MM.1S (cell line): ENCODE data around the gene RAB21.

Source experiments
- DNase-seq: peaks from one replicate; pipeline ENCODE4 v3.0.0-alpha.2; 2015
- H2AFZ ChIP-seq: fragments of 300-600 bp; sonication (generic); 2 replicates; pipeline ENCODE4 v1.6.0; 2016; ENCODE audit warnings: antibody characterized with exemption, low read length
- H3F3A ChIP-seq: fragments of 300-600 bp; sonication (generic); 2 replicates; pipeline ENCODE4 v1.6.1; 2016; ENCODE audit warnings: mild to moderate bottlenecking, antibody characterized with exemption, low read length, moderate library complexity, mixed read lengths; ENCODE audit not compliant: insufficient read depth
- H3K27ac ChIP-seq: fragments of 300-600 bp; sonication (generic); 2 replicates; pipeline ENCODE4 v1.5.1; 2016; ENCODE audit warnings: mild to moderate bottlenecking, low read length
- H3K27me3 ChIP-seq: fragments of 300-600 bp; sonication (generic); replicated peaks from 2 replicates; pipeline ENCODE4 v1.6.0; 2016; ENCODE audit warnings: low read length; ENCODE audit not compliant: insufficient read depth
- H3K36me3 ChIP-seq: fragments of 300-600 bp; sonication (generic); replicated peaks from 2 replicates; pipeline ENCODE4 v1.6.1; 2016; ENCODE audit warnings: mild to moderate bottlenecking, low read length, mixed read lengths; ENCODE audit not compliant: insufficient read depth
- H3K4me1 ChIP-seq: fragments of 300-600 bp; sonication (generic); 2 replicates; pipeline ENCODE4 v1.6.1; 2016; ENCODE audit warnings: low read length, mixed read lengths
- H3K4me2 ChIP-seq: fragments of 300-600 bp; sonication (generic); 2 replicates; pipeline ENCODE4 v1.6.0; 2016; ENCODE audit warnings: low read depth, low read length
- H3K4me3 ChIP-seq: fragments of 300-600 bp; sonication (generic); 2 replicates; pipeline ENCODE4 v1.5.1; 2016; ENCODE audit warnings: low read length, mixed read lengths
- H3K79me2 ChIP-seq: fragments of 300-600 bp; sonication (generic); 2 replicates; pipeline ENCODE4 v1.6.1; 2016; ENCODE audit warnings: mixed run types, low read length, mixed read lengths
- H3K9ac ChIP-seq: fragments of 300-600 bp; sonication (generic); 2 replicates; pipeline ENCODE4 v1.6.1; 2016; ENCODE audit warnings: low read length, mixed read lengths
- H3K9me2 ChIP-seq: fragments of 300-600 bp; sonication (generic); replicated peaks from 2 replicates; pipeline ENCODE4 v1.6.1; 2016; ENCODE audit warnings: mild to moderate bottlenecking, low read length, mixed read lengths; ENCODE audit not compliant: insufficient read depth
- H3K9me3 ChIP-seq: fragments of 300-600 bp; sonication (generic); replicated peaks from 2 replicates; pipeline ENCODE4 v1.6.1; 2016; ENCODE audit warnings: mild to moderate bottlenecking, low read length, mixed read lengths; ENCODE audit not compliant: insufficient read depth
- H4K20me1 ChIP-seq: fragments of 300-600 bp; sonication (generic); 2 replicates; pipeline ENCODE4 v1.6.1; 2016; ENCODE audit warnings: mild to moderate bottlenecking, low read length, moderate library complexity, mixed read lengths; ENCODE audit not compliant: insufficient read depth
- EZH2 ChIP-seq: fragments of 300-600 bp; sonication (generic); optimal IDR thresholded peaks from 2 replicates; pipeline ENCODE3; 2017; ENCODE audit warnings: low read depth, mild to moderate bottlenecking, antibody characterized with exemption, low read length, mixed read lengths
- EZH2phosphoT487 ChIP-seq: fragments of 300-600 bp; sonication (generic); IDR thresholded peaks from 2 replicates; pipeline ENCODE4 v1.6.1; 2018; ENCODE audit warnings: antibody characterized with exemption, low read length
- TF ChIP-seq, protein P1 (sequence below): fragments of 300-600 bp; sonication (generic); IDR thresholded peaks from 2 replicates; pipeline ENCODE4 v1.5.1; 2016; ENCODE audit warnings: antibody characterized with exemption, low read length, mixed read lengths

Gene RAB21

DNA sequence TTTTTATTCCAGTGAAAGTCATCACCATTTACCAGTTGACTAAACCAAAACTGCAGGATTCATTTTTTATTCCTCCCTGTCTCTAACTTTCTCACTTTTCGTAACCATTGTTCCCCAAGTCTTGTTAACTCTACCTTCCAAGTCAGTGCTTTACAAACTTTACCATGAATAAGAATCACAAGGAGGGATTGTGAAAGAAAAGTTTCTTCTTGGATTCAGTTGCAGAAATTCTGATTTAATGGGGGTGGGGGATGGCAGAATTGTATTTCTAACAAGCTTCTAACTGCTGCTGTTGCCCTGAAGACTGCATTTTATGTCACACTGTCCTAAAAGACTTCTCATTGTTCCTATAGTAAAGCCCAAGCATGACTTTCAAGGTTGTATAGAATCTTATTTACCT, 5.0 kb upstream of the RAB21 start:
- no peaks in the 10 kb centered on the region for H3K79me2 ChIP-seq
- no peaks in the 10 kb centered on the region for H3K27me3 ChIP-seq
- H3K36me3 ChIP-seq: no peaks in the 10 kb centered on the region
- no peaks in the 10 kb centered on the region for H3K9me2 ChIP-seq
- DNase-seq: no peak
- H3K4me2 ChIP-seq: no peak overlapping the region
- H3K9ac ChIP-seq: no peak overlapping the region
- no peak overlapping the region for H3K4me3 ChIP-seq
- H3K27ac ChIP-seq: no peak overlapping the region
- H3K4me1 ChIP-seq: peaks cover 8% of the 10 kb centered on the region
- H2AFZ ChIP-seq: no peak overlapping the region
- no peaks in the 10 kb centered on the region for H3F3A ChIP-seq
- no peaks in the 10 kb centered on the region for H3K9me3 ChIP-seq
- TF ChIP-seq, protein P1, sequence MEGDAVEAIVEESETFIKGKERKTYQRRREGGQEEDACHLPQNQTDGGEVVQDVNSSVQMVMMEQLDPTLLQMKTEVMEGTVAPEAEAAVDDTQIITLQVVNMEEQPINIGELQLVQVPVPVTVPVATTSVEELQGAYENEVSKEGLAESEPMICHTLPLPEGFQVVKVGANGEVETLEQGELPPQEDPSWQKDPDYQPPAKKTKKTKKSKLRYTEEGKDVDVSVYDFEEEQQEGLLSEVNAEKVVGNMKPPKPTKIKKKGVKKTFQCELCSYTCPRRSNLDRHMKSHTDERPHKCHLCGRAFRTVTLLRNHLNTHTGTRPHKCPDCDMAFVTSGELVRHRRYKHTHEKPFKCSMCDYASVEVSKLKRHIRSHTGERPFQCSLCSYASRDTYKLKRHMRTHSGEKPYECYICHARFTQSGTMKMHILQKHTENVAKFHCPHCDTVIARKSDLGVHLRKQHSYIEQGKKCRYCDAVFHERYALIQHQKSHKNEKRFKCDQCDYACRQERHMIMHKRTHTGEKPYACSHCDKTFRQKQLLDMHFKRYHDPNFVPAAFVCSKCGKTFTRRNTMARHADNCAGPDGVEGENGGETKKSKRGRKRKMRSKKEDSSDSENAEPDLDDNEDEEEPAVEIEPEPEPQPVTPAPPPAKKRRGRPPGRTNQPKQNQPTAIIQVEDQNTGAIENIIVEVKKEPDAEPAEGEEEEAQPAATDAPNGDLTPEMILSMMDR: no peak
- TF ChIP-seq EZH2: no peak
- no peak for TF ChIP-seq EZH2phosphoT487
- H4K20me1 ChIP-seq: no peaks in the 10 kb centered on the region

DNA sequence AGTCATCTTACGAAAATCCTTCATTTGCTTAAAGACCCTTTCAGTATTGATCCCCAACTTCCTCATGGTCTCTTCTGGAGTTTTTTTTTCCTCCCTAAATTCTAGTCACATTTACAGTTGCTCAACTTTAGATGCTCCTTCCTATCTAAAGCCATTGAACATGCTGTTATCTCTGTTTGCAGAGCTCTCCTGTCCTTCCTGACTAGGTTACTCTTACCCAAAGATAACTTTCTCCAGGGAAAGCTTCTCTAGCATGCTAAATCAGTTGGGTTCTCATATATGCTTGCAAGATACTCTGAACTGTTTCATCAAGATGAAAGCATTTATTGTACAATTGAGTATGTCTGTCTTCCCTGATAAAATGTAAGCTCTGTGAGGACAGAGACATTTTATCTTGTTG, 1.8 kb upstream of the RAB21 start:
- H3K9ac ChIP-seq: no peak overlapping the region
- no peaks in the 10 kb centered on the region for H3K9me2 ChIP-seq
- no peaks in the 10 kb centered on the region for H3K36me3 ChIP-seq
- no peak overlapping the region for H3K4me2 ChIP-seq
- no peak for TF ChIP-seq EZH2phosphoT487
- TF ChIP-seq, protein P1: no peak
- no peak for TF ChIP-seq EZH2
- no peaks in the 10 kb centered on the region for H3F3A ChIP-seq
- no peak overlapping the region for H2AFZ ChIP-seq
- H3K4me3 ChIP-seq: no peak overlapping the region
- H4K20me1 ChIP-seq: peaks cover 7% of the 10 kb centered on the region; the same call in 1 of the 2 replicates
- no peak overlapping the region for H3K27ac ChIP-seq
- H3K27me3 ChIP-seq: no peaks in the 10 kb centered on the region
- H3K79me2 ChIP-seq: peaks cover 29% of the 10 kb centered on the region
- no peaks in the 10 kb centered on the region for H3K9me3 ChIP-seq
- DNase-seq: no peak
- H3K4me1 ChIP-seq: peaks cover 23% of the 10 kb centered on the region

DNA sequence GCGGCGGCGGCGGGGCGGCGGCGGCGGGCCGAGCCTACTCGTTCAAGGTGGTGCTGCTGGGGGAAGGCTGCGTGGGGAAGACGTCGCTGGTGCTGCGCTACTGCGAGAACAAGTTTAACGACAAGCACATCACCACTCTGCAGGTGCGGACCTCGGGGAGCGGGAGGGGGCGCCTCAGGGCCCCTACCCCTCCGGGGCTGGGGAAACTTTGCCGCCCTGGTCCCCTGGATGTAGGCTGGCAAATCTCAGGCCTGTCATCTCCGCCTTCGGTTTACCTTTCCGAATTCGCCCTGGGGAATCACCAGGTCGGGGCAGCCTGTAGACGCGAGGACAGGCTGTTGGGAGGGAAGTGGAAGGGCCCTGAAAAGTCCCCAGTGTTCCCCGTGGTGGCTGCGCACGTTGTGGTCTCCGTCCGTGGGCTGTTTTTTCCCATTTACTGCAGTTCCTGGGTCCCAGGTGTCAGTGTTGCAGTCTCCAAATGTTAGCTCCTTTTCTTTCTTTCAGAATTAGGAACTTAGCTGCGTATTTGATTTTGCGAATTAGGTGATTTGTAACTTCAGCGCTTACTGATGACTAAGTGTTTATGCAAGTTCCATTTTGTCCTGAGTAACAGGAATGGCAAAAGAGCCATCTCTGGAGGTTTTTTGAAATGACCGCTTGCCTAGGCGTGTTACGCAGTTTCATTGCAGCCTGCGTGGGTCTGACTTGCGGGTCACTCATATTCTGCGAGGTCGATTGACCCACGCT, 656 bp downstream of the RAB21 start:
- H3K9me2 ChIP-seq: no peaks in the 10 kb centered on the region
- DNase-seq: peak; percentile 30
- TF ChIP-seq EZH2 (no peak), EZH2phosphoT487 (no peak)
- TF ChIP-seq, protein P1: no peak
- H3K9me3 ChIP-seq: no peaks in the 10 kb centered on the region
- H3K27me3 ChIP-seq: no peaks in the 10 kb centered on the region
- H4K20me1 ChIP-seq: peaks cover 7% of the 10 kb centered on the region; the same call in 1 of the 2 replicates
- peaks cover 23% of the 10 kb centered on the region for H3K4me1 ChIP-seq
- peak overlapping the region; percentile 79 for H3K9ac ChIP-seq
- peak overlapping the region; percentile 30; the same call in 1 of the 2 replicates for H2AFZ ChIP-seq
- H3F3A ChIP-seq: no peaks in the 10 kb centered on the region
- peak overlapping the region; percentile 93 for H3K4me3 ChIP-seq
- H3K36me3 ChIP-seq: no peaks in the 10 kb centered on the region; the same call in 1 of the 2 replicates
- H3K79me2 ChIP-seq: peaks cover 53% of the 10 kb centered on the region
- H3K27ac ChIP-seq: peak overlapping the region; percentile 83
- H3K4me2 ChIP-seq: peak overlapping the region; percentile 78
